Astrocyte of the spinal cord (primary cell): ENCODE measurements around the gene UBE2U.

Experiments
- DNase-seq: peaks from one replicate; pipeline ENCODE4 v3.0.0; 2011; ENCODE audit warnings: low read depth, low spot score
- H3K4me3 ChIP-seq: 2 replicates; pipeline ENCODE4 v1.5.1; 2011; ENCODE audit warnings: low read depth, mild to moderate bottlenecking, low read length, moderate library complexity
- CTCF ChIP-seq: IDR thresholded peaks from 2 replicates; pipeline ENCODE4 v1.5.1; 2012; ENCODE audit warnings: low read depth, mild to moderate bottlenecking, low read length, inconsistent platforms
- in situ Hi-C: cut with HindIII; loops from 2 replicates; pipeline ENCODE4 v1.10.0; 2017; ENCODE audit warnings: low sequenced_read_pairs

UBE2U gene

GRCh38 chr1:64184003-64184440, 19.4 kb upstream of the UBE2U start:
- DNase-seq: peak; percentile 18
- no peak for TF ChIP-seq CTCF
- in situ Hi-C loops: no loop called here
- no peak overlapping the region for H3K4me3 ChIP-seq

- TF ChIP-seq CTCF: no peak
- no peak overlapping the region for H3K4me3 ChIP-seq
- no peak for DNase-seq
- in situ Hi-C loops: no loop called here
Measured at GRCh38 chr1:64186138-64186897, 17.1 kb upstream of the UBE2U start.

GRCh38 chr1:64186898-64187280, 16.5 kb upstream of the UBE2U start:
- in situ Hi-C loops: no loop called here
- no peak for DNase-seq
- H3K4me3 ChIP-seq: no peak overlapping the region
- no peak for TF ChIP-seq CTCF

- in situ Hi-C loops: no loop called here
- TF ChIP-seq CTCF: no peak
- H3K4me3 ChIP-seq: no peak overlapping the region
- DNase-seq: no peak
Measured at GRCh38 chr1:64187646-64188045, 15.8 kb upstream of the UBE2U start.

- in situ Hi-C loops: no loop called here
- no peak for DNase-seq
- TF ChIP-seq CTCF: no peak
- H3K4me3 ChIP-seq: no peak overlapping the region
Measured at GRCh38 chr1:64192290-64192689, 11.1 kb upstream of the UBE2U start.

- no peak overlapping the region for H3K4me3 ChIP-seq
- TF ChIP-seq CTCF: no peak
- in situ Hi-C loops: no loop called here
- DNase-seq: no peak
Measured at GRCh38 chr1:64194168-64195080, 9.0 kb upstream of the UBE2U start.
